ENCODE results near the gene CPXM2.

Gene CPXM2

DNA sequence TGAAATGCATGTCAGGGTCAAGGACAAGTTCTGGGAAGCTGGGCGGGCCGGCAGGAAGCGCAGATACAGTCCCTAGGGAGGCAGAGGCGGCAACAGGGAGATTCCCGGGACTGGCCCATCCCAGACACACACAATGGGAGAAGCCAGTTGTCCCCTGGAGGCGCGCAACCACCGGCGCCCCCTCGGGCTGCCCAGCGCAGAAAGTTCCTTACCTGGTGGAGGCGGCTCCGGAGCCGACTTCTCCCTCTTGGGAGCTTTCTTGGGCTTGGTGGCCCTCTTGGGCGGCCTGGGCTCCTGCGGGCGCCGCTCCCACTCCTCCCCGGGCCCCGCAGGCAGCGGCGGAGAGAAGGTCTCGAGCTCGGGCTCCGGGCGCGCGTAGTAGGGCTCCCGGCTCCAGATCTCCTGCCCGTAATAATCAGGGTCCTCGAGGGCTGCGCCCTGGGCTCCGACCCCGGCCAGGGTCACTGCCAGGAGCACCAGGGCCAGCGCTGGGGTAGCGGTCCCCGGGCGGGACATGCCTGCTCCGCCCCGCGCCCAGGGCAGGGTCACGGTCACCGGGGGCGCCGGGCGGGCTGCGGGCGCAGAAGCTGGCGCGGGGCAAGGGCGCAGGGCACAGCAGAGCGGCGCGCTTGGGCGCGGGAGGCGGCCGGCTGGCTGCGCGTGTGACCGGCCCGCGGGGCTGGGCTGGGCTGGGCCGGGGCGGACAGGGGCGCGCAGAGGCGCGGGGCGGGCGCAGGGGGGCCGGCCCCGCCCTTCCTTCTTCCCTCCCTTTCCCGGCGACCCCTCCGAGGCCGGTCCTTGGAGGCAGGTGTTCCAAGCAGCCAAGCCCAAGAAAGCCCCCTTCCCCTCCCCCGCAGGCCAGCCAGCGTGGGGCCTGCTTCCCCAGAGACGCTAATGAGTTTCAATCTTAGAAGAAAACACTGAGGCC is at the start of gene CPXM2:
TSS of gene CPXM2 (minus strand) at position 664 of the 928 bp plus-strand sequence. CDS start at position 516, 148 bp downstream.
- no peak for DNase-seq

DNA sequence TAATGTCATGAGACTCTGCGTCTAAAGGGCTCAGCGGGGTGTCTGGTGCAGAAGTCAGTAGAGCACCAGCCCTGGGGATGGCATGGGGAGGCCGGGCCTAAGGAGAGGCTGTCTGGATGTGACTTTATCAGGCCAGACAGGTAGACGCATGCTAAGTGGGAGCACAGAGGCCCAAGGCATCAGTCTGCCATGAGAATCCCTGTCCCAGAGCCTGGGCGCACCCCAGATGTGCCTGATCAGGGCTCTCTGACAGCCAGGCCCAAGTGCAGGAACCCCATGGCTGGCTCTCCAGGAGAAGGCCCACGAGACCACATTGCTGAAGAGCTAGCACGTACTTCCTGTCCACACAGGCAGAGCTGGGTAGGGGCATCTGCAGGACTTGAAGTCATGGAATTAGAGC is 48.0 kb upstream of the CPXM2 start:
- no peak for DNase-seq

DNA sequence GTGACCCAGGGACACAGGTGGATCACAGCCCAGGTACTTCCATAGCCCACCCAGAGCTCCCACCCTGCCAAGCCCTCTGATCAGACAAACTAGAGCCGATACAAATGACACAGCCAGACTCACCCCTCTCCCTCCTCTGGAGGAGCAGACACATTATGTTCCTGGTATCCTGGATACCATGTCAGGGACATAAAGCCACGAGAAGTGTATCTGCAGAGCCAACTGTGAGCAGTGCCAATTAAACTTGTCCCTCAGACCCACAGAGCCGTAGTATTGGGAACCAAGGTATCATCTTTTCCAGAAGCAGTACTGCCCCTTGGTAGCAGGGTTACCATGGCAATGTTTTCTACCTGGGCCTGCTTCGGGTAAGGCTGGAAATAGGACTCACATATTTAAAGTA is 47.3 kb upstream of the CPXM2 start:
- no peak for DNase-seq

DNA sequence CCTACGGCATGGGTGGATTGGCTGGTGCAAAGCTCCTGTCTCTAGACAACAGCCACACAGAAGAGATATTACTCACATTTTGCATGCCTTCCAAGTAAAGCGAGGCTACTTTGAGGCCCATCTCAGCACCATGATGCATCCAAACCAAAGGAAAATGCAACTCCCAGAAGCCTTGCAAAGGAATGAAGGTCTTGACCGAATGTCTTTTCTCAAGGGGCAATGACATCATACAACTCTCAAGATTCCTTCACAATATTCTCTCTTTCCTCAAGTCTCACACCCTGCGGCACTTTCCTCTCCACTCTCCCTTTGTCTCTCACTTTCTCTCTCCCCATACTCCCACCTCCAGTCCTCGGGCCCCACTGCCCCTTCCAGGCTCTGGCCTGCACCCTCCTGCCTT is 44.8 kb upstream of the CPXM2 start:
- no peak for DNase-seq

DNA sequence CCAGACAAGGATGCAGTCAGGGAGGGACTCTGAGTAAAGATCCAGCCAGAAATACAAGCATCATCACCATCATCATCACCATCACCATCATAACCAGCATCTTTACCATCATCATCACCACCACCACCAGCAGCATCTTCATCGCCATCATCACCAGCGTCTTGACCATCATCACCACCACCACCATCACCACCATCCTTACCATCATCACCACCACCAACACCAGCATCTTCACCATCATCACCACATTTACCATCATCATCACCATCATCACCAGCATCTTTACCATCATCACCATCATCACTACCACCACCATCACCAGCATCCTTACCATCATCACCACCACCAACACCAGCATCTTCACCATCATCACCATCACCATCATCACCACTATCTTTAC is 44.1 kb upstream of the CPXM2 start:
- DNase-seq = no peak

DNA sequence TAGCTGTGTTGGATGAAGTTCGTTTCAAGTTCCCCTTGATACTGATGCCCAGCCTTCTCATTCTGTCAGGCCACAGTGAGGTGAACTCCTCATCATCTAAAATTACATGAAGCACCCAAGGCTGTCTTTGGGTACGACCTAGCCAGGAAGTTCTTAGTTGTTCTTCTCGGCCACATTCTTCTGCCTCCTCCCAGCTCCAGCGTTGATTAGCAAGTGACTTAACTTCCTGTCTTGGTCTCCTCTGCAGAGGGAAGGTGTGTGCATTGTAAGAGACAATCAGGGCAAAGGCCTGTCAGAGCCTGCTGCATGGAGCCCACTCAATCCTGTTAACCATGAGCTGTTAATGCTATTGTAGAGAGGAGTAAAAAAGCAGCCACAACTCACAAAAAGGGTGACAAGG is 43.2 kb upstream of the CPXM2 start:
- no peak for DNase-seq

DNA sequence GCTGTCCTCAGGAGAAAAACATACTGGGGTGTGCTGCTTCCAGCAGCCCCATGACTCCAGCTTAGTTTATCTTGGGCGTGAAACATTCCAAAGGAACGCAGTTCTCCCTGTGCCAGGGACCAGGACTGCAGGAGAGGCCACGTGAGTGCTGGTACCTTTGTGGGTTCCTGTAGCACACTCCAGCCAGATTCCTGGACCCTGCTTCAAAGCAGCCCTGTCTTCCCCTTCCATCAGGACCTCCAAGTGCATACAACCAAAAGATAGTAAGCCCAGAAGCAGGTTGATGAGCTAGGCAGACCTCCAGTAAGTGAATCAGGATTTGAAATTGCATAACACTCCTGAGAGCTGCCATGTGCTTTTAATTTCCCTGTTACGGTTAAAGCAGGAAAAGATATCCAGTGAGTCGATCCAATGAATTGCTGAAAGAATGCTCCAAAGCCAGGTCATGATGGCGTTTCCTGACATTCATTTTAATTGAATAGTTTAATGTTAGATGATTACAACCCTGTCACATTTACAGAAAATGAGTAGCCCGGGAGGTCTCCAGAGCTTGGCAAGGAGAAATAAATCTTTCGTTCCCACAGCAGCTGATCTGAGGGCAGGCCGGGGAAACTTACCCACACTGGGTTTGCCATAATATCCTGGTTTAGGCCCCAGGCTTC is 38.9 kb upstream of the CPXM2 start:
- DNase-seq = no peak

DNA sequence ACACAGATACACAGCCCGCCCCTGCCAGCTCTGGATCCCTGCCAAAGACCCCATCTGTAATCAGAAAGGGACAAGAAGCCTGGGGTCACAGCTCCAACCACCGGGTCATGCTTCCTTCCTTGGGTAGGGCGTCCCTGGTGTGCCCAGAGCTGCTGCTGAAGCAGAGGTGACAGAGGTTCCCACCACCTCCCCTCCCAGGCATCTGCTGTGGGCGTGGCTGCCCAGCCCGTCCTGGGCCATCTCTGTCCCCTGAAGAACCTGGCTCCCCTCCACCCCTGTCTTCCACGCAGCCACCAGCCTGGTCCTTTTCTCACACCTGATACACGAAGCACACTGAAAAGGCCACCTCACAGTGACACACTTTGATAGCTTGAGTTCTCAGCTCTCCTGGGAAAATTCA is 38.2 kb upstream of the CPXM2 start:
- no peak for DNase-seq

DNA sequence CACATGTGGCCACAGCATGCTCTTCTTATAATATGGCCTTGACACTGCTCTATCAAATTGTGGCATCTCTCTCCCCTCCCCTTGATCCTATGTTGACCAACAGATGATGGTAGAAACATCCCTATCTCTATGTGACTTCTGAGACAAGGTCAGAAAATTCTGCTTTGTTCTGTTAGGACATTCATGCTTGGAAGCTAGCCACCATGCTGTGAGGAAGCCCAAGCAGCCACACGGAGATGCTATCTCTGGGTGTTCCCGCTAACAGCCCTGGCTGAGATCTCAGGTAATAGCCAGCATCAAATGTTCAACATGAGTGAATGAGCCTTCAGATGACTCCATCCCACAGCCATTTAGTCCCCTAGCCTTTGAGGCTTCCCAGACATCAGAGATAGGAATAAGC is 36.8 kb upstream of the CPXM2 start:
- no peak for DNase-seq

DNA sequence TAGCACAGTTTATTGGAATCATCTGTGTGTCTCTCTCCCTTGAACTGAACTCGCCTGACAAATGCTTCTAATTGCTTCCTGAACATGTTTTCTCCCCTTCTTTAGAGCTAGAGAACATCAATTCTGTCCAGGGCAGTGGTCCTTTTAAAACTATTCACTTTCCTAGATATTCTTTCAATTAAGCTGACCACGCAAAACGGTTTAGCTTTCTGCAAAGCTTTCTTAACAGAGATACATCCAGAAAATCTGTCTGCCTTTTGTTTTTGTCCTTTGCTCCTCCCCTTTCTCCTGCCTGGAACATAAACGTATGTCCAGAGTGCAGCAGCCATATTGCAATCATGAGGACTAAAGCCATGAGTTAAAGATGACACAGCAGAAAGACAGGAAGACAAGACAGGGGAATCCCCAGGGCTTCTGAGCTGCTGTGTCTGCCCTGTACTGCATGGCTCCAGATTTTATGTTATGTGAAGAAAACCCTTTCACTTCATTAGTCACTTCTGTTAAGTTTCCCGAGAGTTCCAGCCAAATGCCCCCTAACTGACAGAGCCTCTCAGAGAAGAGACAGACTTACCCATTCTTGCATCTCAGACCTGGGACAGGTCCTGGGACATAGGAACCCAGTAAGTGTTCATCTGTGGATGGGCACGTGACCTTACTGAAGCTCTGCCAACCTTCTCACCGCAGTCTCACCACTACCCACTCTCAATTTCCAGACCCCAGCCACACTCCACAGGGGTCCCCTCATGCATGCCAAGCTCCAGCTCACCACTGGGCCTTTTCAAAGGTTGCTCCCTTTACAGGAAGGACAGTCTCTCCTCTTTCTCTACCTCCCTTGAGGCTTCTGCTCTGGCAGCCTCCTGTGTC is 35.0 kb upstream of the CPXM2 start:
- no peak for DNase-seq

DNA sequence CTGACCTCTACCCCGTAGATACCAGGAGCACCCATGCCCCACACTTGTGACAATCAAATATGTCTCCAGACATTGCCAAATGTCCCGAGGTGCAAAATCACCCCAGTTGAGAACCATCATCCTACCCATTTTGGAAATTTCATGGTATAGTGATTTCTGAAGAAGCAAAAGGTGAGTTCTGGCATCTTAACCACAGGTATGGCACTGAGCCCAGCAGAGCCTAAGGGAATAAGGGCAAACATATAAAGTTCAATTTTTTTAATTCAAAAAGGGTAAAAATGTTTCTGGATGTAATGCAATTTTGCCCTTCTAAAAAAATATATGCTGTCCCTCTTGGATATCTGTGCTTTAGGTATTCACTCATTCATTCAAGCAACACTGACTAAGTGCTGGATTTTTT is 30.5 kb upstream of the CPXM2 start:
- DNase-seq = no peak

DNA sequence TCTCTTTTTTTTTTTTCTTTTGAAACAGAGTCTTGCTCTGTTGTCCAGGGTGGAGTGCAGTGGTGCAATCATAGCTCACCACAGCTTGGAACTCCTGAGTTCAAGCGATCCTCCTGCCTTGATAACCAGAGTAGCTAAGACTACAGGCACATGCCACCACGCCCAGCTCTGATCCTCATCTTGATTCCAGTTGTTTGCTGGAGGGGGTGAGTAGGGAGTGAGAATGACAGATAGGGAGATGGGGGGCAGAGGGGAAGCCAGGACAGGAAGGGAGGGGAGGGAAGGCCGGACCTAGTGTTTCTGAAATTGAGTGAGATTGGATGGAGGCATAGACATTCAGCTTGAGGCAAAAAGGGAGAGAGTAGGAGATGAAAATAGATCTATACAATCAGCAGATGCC is 25.2 kb upstream of the CPXM2 start:
- DNase-seq = no peak

DNA sequence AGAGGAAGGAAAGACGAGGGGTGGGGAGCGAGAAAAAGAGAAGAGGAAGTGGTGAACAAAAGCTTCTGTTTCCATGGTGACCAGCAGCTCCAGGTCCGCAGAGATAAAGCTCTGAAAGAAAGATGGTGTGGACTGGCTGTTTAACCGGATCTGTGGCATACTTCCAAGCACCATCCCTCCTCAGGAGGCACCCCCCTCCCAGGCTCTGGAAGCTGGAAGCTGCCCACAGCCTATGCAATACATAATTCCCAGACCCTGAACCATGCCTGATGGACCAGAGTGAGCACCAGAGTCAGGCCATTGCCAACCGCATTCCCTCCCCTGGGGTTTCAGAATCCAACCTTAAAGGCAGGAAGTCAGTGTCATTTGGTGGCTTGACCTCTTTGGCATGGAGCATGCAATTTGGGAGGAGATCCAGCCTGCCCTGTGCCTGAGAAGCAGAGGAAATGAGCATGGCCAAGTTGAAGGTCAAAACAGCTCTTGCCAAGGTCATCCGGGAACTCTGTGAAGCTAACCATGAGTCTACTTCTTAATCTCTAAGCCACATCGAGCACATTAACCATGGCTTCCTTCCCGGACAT is 22.2 kb upstream of the CPXM2 start:
- DNase-seq = no peak

DNA sequence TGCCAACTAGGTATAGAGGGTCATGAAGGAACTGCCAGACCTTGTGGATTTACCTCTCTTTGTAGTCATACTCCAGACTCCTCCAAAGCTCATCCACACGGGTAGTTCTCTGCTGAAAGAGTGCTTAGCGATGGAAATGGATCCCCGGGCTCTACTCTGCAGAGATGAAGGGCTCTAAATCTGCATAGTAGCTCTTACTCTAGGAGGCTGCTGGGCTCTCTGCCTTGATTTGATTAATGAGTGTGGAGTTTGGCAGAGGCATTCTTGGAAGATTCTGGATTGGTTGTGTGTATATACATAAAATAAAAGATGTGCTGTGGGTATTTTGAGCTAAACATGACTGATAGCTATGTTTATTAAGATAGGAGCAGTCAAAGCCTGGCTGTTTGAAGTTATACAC is 21.3 kb upstream of the CPXM2 start:
- no peak for DNase-seq

DNA sequence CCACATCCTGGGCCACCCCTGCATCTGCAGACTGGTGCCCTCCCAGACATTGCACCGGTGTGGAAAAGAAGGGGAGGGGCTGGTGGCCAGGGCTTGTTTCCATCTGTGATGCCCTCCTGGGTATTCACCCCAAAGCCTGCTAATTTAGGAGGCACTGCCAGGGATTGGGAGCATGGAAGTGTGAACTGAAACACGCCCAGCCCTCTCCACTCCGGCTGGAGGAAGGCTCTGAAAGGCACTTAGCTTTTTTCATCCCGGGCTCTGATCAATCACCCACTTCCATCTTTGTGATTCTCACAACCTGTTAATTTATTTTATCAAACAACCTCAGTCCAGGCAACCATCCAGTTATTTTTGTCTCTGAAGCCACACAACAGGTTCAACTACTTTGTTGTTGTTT is 20.9 kb upstream of the CPXM2 start:
- no peak for DNase-seq

DNA sequence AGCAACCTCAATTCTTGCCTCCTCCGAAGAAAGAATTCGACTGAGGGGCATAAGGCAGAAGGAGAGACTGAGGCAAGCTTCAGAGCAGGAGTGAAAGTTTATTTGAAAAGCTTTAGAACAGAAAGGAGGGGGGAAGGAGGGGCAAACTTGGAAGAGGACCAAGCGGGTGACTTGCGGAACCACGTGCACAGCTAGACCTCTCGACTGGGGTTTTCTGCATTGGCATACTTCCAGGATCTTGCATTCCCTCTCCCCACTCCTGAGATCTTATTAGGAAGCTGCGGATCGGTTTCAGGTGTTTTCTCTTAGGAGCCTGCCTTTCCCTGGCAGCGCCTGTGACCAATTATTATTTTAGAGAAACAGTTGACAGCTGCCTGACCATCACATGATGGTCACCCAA is 20.3 kb upstream of the CPXM2 start:
- no peak for DNase-seq

DNA sequence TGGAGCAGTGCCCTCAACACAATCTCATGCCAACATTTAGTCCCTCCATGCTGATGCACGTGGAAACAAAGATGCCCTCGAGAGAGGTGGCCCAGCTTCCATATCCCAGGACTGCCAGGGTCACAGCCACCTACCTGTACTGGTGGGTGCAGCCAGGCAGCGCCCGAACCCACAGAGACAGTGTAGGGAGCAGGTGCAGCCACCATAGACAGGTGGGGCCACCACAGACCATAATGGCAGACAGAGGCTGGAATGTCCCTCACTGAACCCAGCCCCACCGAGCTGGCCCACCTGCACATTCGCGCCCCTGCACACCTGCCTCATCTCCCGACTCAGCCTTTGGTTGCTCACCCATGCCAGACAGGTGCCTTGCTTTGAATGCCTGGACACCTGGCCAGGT is 18.3 kb upstream of the CPXM2 start:
- DNase-seq = no peak

DNA sequence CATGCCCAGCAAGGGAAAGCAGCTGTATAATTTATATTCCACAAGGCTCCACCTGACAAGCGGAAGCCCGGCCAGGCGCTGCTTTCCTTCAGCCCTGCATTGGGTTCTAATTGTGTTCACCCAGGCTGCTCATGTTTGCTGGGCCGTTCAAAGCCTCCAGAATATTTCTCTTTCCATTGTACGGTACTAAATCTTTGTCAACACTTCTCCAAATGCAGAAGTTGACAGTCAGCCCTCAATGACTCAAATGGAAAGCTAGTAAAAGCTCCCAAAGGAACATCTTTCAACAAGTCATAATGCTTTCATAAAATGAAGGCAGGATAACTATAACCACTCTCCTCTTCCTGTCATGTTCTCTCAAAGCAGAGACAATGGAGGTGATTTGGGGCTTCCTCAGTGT is 17.8 kb upstream of the CPXM2 start:
- no peak for DNase-seq

DNA sequence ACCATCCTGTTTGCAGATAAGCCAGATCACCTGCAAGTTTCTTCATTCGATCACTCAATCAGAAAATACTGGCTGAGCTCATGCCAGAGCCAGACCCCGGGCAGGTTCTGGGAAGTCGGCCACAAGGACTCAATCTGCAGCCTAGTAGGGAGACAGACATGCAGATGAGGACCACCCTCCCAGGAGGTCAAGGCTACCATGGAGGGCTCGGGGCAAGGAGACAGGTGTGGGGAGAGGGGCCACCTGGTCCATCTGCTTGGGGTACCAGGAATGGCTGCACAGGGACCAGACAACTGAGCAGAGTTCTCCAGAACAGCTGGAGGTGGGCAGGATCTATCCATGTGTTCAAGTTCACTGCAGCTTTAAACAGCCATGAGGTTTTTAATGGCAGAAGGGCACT is 16.8 kb upstream of the CPXM2 start:
- no peak for DNase-seq

DNA sequence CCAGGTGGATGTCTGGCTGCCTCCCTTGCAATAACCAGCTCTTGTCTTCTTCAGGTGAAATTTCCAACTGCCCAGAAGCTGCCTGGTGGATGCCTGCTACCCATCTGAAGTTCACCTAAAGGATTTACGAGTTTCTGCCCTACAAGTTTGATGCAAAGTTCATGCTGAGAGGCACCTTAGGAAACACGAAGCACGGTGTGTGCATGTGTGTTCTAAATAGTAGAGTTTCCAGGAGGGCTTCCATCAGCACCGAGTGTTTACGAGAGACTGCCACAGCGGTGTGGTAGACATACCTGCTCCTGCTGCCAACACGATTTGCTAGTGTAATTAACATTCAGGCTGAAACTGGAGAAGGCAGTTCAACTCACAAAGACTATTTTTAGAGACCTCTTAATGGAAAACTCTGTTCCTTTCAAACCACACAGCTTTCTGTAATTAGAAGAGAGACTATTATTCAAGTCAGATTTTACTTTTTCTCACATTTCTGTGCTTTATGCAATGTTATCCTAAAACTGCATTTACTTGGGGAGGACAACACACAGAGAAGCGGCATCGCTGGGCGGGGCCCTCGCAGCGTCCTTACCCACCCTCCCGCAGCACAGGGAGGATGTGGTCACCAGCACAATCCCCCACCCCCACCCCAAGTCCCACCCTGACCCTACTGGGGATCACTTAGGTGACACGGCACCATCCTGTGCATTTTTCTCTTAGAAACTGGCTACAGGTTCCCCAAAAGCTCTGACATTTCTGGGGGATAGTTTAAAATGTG is 15.5 kb upstream of the CPXM2 start:
- no peak for DNase-seq

DNA sequence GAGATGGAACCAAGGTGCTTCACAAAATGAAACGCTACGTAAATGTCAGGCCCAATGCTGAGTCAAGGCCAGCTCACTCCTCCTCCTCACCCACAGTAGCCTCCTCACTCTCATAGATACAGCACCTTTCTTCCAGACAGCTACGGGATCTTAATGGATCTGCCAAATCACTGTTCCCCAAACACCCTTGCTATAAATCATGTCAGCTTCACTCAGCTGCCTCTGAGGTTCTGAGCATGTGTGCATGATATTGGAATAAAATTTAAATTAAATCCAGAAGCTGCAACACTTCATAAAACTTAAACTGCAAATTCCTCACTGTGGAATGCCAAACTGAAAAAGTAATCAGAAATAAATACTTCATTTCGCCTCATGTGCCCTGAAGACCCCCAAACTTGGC is 14.7 kb upstream of the CPXM2 start:
- no peak for DNase-seq

DNA sequence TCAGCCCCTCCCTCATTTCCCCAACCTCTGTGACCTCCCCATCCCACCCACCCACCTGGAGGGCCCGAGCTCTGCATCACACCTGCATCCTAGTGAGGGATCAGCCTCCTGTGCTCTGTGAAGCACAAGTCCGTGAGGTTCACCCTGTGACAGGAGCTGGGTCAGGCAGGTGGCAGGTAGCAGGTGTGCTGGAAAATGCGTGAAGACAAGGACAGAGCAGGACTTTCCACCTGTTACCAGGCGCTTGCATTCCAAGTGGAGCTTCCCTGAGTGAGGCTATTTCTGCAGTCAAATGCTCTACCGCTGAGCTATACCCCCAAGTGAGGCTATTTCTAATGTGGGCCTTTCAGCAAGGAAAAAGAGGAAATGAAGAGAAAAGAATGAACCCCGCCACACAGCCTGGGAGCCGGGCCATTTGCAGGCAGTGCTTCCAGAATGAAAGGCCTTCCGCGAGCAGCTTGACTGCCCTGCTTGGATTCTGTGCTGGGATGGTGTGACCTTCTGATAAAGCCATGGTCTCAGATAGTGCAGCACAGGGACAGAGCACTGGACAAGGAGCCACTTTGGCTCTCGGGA is 13.3 kb upstream of the CPXM2 start:
- no peak for DNase-seq
